IMR-90 (cell line): ENCODE measurements around the gene TEKT5. TPM values are rescaled to one million over a fixed set of nuclear protein-coding genes. Genes with fewer than 3 reads are reported as not detected.
"Not testable (repeated sequence)": the region's sequence is repeated elsewhere in the genome, so short reads cannot be mapped to it uniquely, and the experiment has no call there.

ENCODE experiments used
- ATAC-seq: fragments of 200-7000 bp; cut with Tn5 transposase; 2 replicates; pipeline ENCODE4 v1.9.1; 2020; ENCODE audit warnings: low read depth, mild to moderate bottlenecking, moderate library complexity
- BruUV-seq: library from RNA; stranded (reverse); fragments of 400-500 nt; replicated peaks from 2 replicates; lab custom pipeline; 2021; lab: Mats Ljungman, UMichigan
- CTCF ChIA-PET: fragments of 300-600 bp; formaldehyde crosslinking; extraction: SDS; loops from one replicate; lab custom pipeline; 2021; ENCODE audit warnings: antibody characterized with exemption; lab: Yijun Ruan, JAX
- POLR2A ChIA-PET: fragments of 300-600 bp; sonication (Branson Sonifier 250); formaldehyde crosslinking; loops from one replicate; lab custom pipeline; 2022; ENCODE audit warnings: antibody characterized with exemption; ENCODE audit not compliant: unreplicated experiment; lab: Charles Lee
- DNase-seq: peaks from one replicate; pipeline ENCODE4 v3.0.0; 2013
- H2AFZ ChIP-seq: replicated peaks from 2 replicates; pipeline ENCODE3; 2013; ENCODE audit warnings: low read length, mild to moderate bottlenecking; ENCODE audit not compliant: poor library complexity
- H2AK5ac ChIP-seq: 2 replicates; pipeline ENCODE4 v1.6.1; 2013; ENCODE audit warnings: low read depth, low read length, inconsistent platforms
- H2AK9ac ChIP-seq: replicated peaks from 2 replicates; pipeline ENCODE3; 2013; ENCODE audit warnings: mild to moderate bottlenecking, low read depth, low read length, moderate library complexity; ENCODE audit not compliant: poor library complexity
- H2BK120ac ChIP-seq: 2 replicates; pipeline ENCODE4 v1.6.1; 2013; ENCODE audit warnings: low read depth, low read length, inconsistent platforms
- H2BK15ac ChIP-seq: 3 replicates; pipeline ENCODE4 v1.6.1; 2013; ENCODE audit warnings: low read depth, low read length, inconsistent platforms
- H2BK20ac ChIP-seq: 2 replicates; pipeline ENCODE4 v1.6.1; 2013; ENCODE audit warnings: low read depth, mild to moderate bottlenecking, inconsistent platforms, low read length, moderate library complexity
- H2BK5ac ChIP-seq: 2 replicates; pipeline ENCODE4 v1.6.1; 2013; ENCODE audit warnings: mild to moderate bottlenecking, low read depth, low read length, inconsistent platforms; ENCODE audit not compliant: poor library complexity, severe bottlenecking
- H3K14ac ChIP-seq: replicated peaks from 2 replicates; pipeline ENCODE4 v1.6.1; 2013; ENCODE audit warnings: low read depth, low read length, inconsistent platforms
- H3K18ac ChIP-seq: 2 replicates; pipeline ENCODE4 v1.6.1; 2013; ENCODE audit warnings: low read depth, low read length, control low read depth
- H3K23ac ChIP-seq: 2 replicates; pipeline ENCODE4 v1.6.1; 2013; ENCODE audit warnings: low read depth, low read length, inconsistent platforms
- H3K27ac ChIP-seq: 2 replicates; pipeline ENCODE4 v1.5.1; 2013; ENCODE audit warnings: mild to moderate bottlenecking, control low read depth, low read length; ENCODE audit not compliant: insufficient read depth
- H3K27me3 ChIP-seq: 2 replicates; pipeline ENCODE4 v1.6.1; 2013; ENCODE audit warnings: low read length; ENCODE audit not compliant: control insufficient read depth, insufficient read depth
- H3K36me3 ChIP-seq: 2 replicates; pipeline ENCODE4 v1.6.1; 2013; ENCODE audit warnings: low read length, mixed read lengths; ENCODE audit not compliant: control insufficient read depth, insufficient read depth
- H3K4ac ChIP-seq: 2 replicates; pipeline ENCODE4 v1.6.1; 2013; ENCODE audit warnings: low read depth, low read length, inconsistent platforms
- H3K4me1 ChIP-seq: 2 replicates; pipeline ENCODE4 v1.6.1; 2013; ENCODE audit warnings: low read length, mixed read lengths; ENCODE audit not compliant: control insufficient read depth, insufficient read depth
- H3K4me2 ChIP-seq: 2 replicates; pipeline ENCODE4 v1.6.1; 2013; ENCODE audit warnings: low read depth, mild to moderate bottlenecking, control low read depth, low read length, moderate library complexity
- H3K4me3 ChIP-seq: 2 replicates; pipeline ENCODE4 v1.5.1; 2013; ENCODE audit warnings: low read depth, mild to moderate bottlenecking, control low read depth, low read length, moderate library complexity; ENCODE audit not compliant: insufficient read depth
- H3K56ac ChIP-seq: 2 replicates; pipeline ENCODE4 v1.6.1; 2013; ENCODE audit warnings: low read length, inconsistent platforms; ENCODE audit not compliant: insufficient read depth; ENCODE audit errors: extremely low read depth
- H3K79me1 ChIP-seq, 2 experiments: 2 replicates each; pipeline ENCODE4 v1.6.1; 2013; ENCODE audit warnings: low read length in 2 of 2, inconsistent platforms in 1 of 2, low read depth in 1 of 2
- H3K9ac ChIP-seq: 2 replicates; pipeline ENCODE4 v1.6.1; 2013; ENCODE audit warnings: low read depth, low read length, control low read depth
- H3K9me1 ChIP-seq: 2 replicates; pipeline ENCODE4 v1.6.1; 2013; ENCODE audit warnings: low read length, inconsistent platforms; ENCODE audit not compliant: insufficient read depth
- H3K9me3 ChIP-seq: 2 replicates; pipeline ENCODE4 v1.6.1; 2013; ENCODE audit warnings: low read length; ENCODE audit not compliant: control insufficient read depth, insufficient read depth
- H4K20me1 ChIP-seq: 2 replicates; pipeline ENCODE4 v1.6.1; 2013; ENCODE audit warnings: low read length, inconsistent platforms; ENCODE audit not compliant: insufficient read depth
- H4K5ac ChIP-seq: 2 replicates; pipeline ENCODE4 v1.6.1; 2013; ENCODE audit warnings: mild to moderate bottlenecking, low read depth, low read length, control low read depth
- H4K8ac ChIP-seq, 2 experiments: 2 replicates each; pipeline ENCODE4 v1.6.1; 2013; ENCODE audit warnings: low read depth in 2 of 2, low read length in 2 of 2, control low read depth in 1 of 2, inconsistent platforms in 1 of 2
- H4K91ac ChIP-seq: 2 replicates; pipeline ENCODE4 v1.6.1; 2013; ENCODE audit warnings: low read depth, low read length, inconsistent platforms; ENCODE audit not compliant: insufficient read depth
- CTCF ChIP-seq: conservative IDR thresholded peaks from 2 replicates; pipeline ENCODE4 v1.5.1; 2012; ENCODE audit warnings: mild to moderate bottlenecking, low read depth, low read length, improper control_type of control experiment
- FOS ChIP-seq: fragments of 150-350 bp; IDR thresholded peaks from 2 replicates; pipeline ENCODE4 v1.6.1; 2016; ENCODE audit warnings: low read depth, low read length
- MXI1 ChIP-seq: IDR thresholded peaks from 2 replicates; pipeline ENCODE4 v1.6.1; 2012; ENCODE audit warnings: low read depth, mild to moderate bottlenecking, low read length, moderate library complexity, borderline replicate concordance
- RAD21 ChIP-seq: IDR thresholded peaks from 2 replicates; pipeline ENCODE4 v1.6.1; 2012; ENCODE audit warnings: low read length, improper control_type of control experiment
- WGBS, 2 experiments: methylation state at CpG; one replicate each; pipeline versions ENCODE4 v1.1.5 to v1.1.7; 2013; ENCODE audit warnings: missing lambda C conversion rate in 2 of 2; ENCODE audit not compliant: insufficient read length in 1 of 2; ENCODE audit errors: extremely low coverage in 2 of 2; 5-methylcytosine and 5-hydroxymethylcytosine counted together
- dilution Hi-C: fragments of 300-500 bp; cut with HindIII; formaldehyde crosslinking; loops from one replicate; pipeline ENCODE4 v1.14.3; 2018; ENCODE audit warnings: low sequenced_read_pairs; ENCODE audit not compliant: unreplicated experiment
- in situ Hi-C: fragments of 300-500 bp; cut with MboI; formaldehyde crosslinking; loops from 3 replicates; pipeline ENCODE4 v1.14.3; 2019; ENCODE audit warnings: low sequenced_read_pairs, inconsistent platforms, mixed read lengths
- intact Hi-C: fragments of 100-400 bp; cut with micrococcal nuclease; formaldehyde crosslinking; loops from 2 replicates; pipeline ENCODE4 v1.10.0; 2022
- polyA plus RNA-seq, 3 experiments: library from polyadenylated mRNA; depleted of rRNA; stranded (reverse); fragments of >200 nt; gene quantifications; 2 replicates each; pipeline ENCODE4 v1.2.3, GENCODE V29; 2012; ENCODE audit warnings: low replicate concordance in 1 of 3
- total RNA-seq: library from RNA; depleted of rRNA; stranded (reverse); fragments of >200 nt; gene quantifications from 2 replicates; pipeline ENCODE4 v1.2.3, GENCODE V29; 2012

TEKT5 gene
- total and polyA plus RNA-seq, 2 of the 4 experiments (the other 2 are of a cell fraction) = 0.17 TPM; not detected in 1

GRCh38 chr16:10679921-10680320 lies 14.8 kb downstream of the TEKT5 start:
- no peaks in the 10 kb centered on the region for H3K9me3 ChIP-seq
- H2BK15ac ChIP-seq = no peak overlapping the region
- H3K56ac ChIP-seq = no peak overlapping the region
- H3K14ac ChIP-seq = no peak overlapping the region
- no peak overlapping the region for H3K4me3 ChIP-seq
- H2BK5ac ChIP-seq = no peak overlapping the region
- dilution Hi-C loops (no loop called here), in situ Hi-C loops (no loop called here), intact Hi-C loops (no loop called here)
- no peaks in the 10 kb centered on the region for H3K4me1 ChIP-seq
- no peak overlapping the region for H2AK9ac ChIP-seq
- ChIA-PET POLR2A (no interaction called here), CTCF (no interaction called here)
- peaks cover 7% of the 10 kb centered on the region for H3K27me3 ChIP-seq
- H4K5ac ChIP-seq = no peak overlapping the region
- H3K9ac ChIP-seq = no peak overlapping the region
- no peak overlapping the region for H2AFZ ChIP-seq
- DNase-seq (no peak), ATAC-seq (no peak)
- H3K4ac ChIP-seq = no peak overlapping the region
- BruUV-seq = no TSS peak
- no peaks in the 10 kb centered on the region for H3K36me3 ChIP-seq
- H3K9me1 ChIP-seq = no peaks in the 10 kb centered on the region
- H3K79me1 ChIP-seq = no peaks in the 10 kb centered on the region
- H3K27ac ChIP-seq = no peak overlapping the region
- no peak overlapping the region for H3K18ac ChIP-seq
- H4K91ac ChIP-seq = no peak overlapping the region
- no peaks in the 10 kb centered on the region for H4K20me1 ChIP-seq
- H3K23ac ChIP-seq = no peak overlapping the region
- TF ChIP-seq CTCF = no peak
- TF ChIP-seq RAD21 = no peak
- TF ChIP-seq FOS = no peak
- TF ChIP-seq MXI1 = no peak
- no peak overlapping the region for H3K4me2 ChIP-seq
- no peak overlapping the region for H2AK5ac ChIP-seq
- no peak overlapping the region for H2BK20ac ChIP-seq
- H4K8ac ChIP-seq = no peak overlapping the region
- no peak overlapping the region for H2BK120ac ChIP-seq

GRCh38 chr16:10679441-10679840 lies 15.3 kb downstream of the TEKT5 start:
- H3K23ac ChIP-seq, H3K27me3 ChIP-seq, H3K27ac ChIP-seq, CTCF ChIA-PET, H4K91ac ChIP-seq, H3K36me3 ChIP-seq, H2AFZ ChIP-seq, POLR2A ChIA-PET, H3K9me3 ChIP-seq, in situ Hi-C loops, H2BK120ac ChIP-seq, intact Hi-C loops, H2AK9ac ChIP-seq, DNase-seq, H4K8ac ChIP-seq, H3K14ac ChIP-seq, H3K4me3 ChIP-seq, H4K20me1 ChIP-seq, dilution Hi-C loops, ATAC-seq, H3K79me1 ChIP-seq, H2BK20ac ChIP-seq, H3K18ac ChIP-seq, H4K5ac ChIP-seq, H2AK5ac ChIP-seq, H3K56ac ChIP-seq, H3K9ac ChIP-seq, H2BK5ac ChIP-seq, H2BK15ac ChIP-seq, BruUV-seq, H3K4ac ChIP-seq, H3K4me2 ChIP-seq, H3K4me1 ChIP-seq, H3K9me1 ChIP-seq: not testable (repeated sequence)
- no CpG with 5 or more reads among the region's 7 CpGs for WGBS, 2 experiments
